Liver (tissue), 9 donors: ENCODE measurements around the gene ARSJ. TPM values are rescaled to one million over a fixed set of nuclear protein-coding genes. Genes with fewer than 3 reads are reported as not detected.

Experiments used
- DNase-seq: peaks from one replicate; pipeline ENCODE4 v3.0.0-alpha.2; 2017; ENCODE audit warnings: low spot score
- H3K27ac ChIP-seq, 2 donors: one replicate each; pipeline ENCODE4 v1.7.0; 2013; ENCODE audit warnings: inconsistent platforms in 2 of 2, low read length in 2 of 2, control low read depth in 1 of 2, low read depth in 1 of 2, mild to moderate bottlenecking in 1 of 2
- H3K27me3 ChIP-seq, 4 donors: one replicate each; pipeline versions ENCODE4 v1.6.1 to v1.7.0; 2013; ENCODE audit warnings: low read length in 3 of 4, inconsistent platforms in 1 of 4, mild to moderate bottlenecking in 1 of 4, moderate library complexity in 1 of 4; ENCODE audit not compliant: control insufficient read depth in 4 of 4, insufficient read depth in 4 of 4
- H3K36me3 ChIP-seq, 4 donors: one replicate each; pipeline versions ENCODE4 v1.6.1 to v1.7.0; 2013; ENCODE audit warnings: low read length in 3 of 4, mild to moderate bottlenecking in 3 of 4, low read depth in 1 of 4, moderate library complexity in 1 of 4; ENCODE audit not compliant: control insufficient read depth in 4 of 4, insufficient read depth in 3 of 4
- H3K4me1 ChIP-seq, 4 donors: one replicate each; pipeline versions ENCODE4 v1.6.1 to v1.7.0; 2013; ENCODE audit warnings: low read length in 3 of 4, mild to moderate bottlenecking in 3 of 4, moderate library complexity in 1 of 4; ENCODE audit not compliant: control insufficient read depth in 4 of 4, insufficient read depth in 4 of 4
- H3K4me3 ChIP-seq, 3 donors: one replicate each; pipeline versions ENCODE4 v1.6.1 to v1.7.0; 2013; ENCODE audit warnings: low read length in 3 of 3, control low read depth in 1 of 3, low read depth in 1 of 3, mild to moderate bottlenecking in 1 of 3
- H3K9ac ChIP-seq, 2 donors: one replicate each; pipeline ENCODE4 v1.7.0; 2013; ENCODE audit warnings: low read length in 2 of 2, mild to moderate bottlenecking in 2 of 2, moderate library complexity in 2 of 2, control low read depth in 1 of 2, low read depth in 1 of 2
- H3K9me3 ChIP-seq, 4 donors: one replicate each; pipeline versions ENCODE4 v1.6.1 to v1.7.0; 2013; ENCODE audit warnings: low read length in 3 of 4; ENCODE audit not compliant: control insufficient read depth in 4 of 4
- FOXA1 ChIP-seq: IDR thresholded peaks from 2 replicates; pipeline ENCODE4 v1.6.1; 2016; ENCODE audit warnings: antibody characterized with exemption
- FOXA2 ChIP-seq: IDR thresholded peaks from 2 replicates; pipeline ENCODE4 v1.6.1; 2016; ENCODE audit warnings: antibody characterized with exemption
- HNF4A ChIP-seq, 2 donors: conservative IDR thresholded peaks; 2 replicates each; pipeline ENCODE4 v1.6.1; 2016; ENCODE audit warnings: antibody characterized with exemption in 2 of 2, mild to moderate bottlenecking in 2 of 2
- JUND ChIP-seq, 2 donors: IDR thresholded peaks; 2 replicates each; pipeline ENCODE4 v1.6.1; 2016; ENCODE audit warnings: antibody characterized with exemption in 2 of 2
- SP1 ChIP-seq: IDR thresholded peaks from 2 replicates; pipeline ENCODE4 v1.6.1; 2018; ENCODE audit warnings: antibody characterized with exemption, mild to moderate bottlenecking
- YY1 ChIP-seq: IDR thresholded peaks from 2 replicates; pipeline ENCODE4 v1.6.1; 2016; ENCODE audit warnings: antibody characterized with exemption, mild to moderate bottlenecking
- whole genome bisulfite sequencing: extraction: QIAGEN DNeasy Blood & Tissue Kit; methylation state at CpG from one replicate; pipeline ENCODE4 v1.1.7; 2013; 5-methylcytosine and 5-hydroxymethylcytosine counted together
- polyA plus RNA-seq, 2 donors: library from polyadenylated mRNA; stranded (reverse) in 1 of 2; unstranded in 1 of 2; fragments of 200-250 nt in 1 of 2; fragments of >200 nt in 1 of 2; fragmentation: Nextera tagmentation in 1 of 2; extraction: Ambion mirVana in 1 of 2; gene quantifications; one replicate each; pipeline versions ENCODE4 v1.2.1 to v1.2.3, GENCODE V29; 2013 to 2015
- total RNA-seq, 2 donors: library from RNA; depleted of rRNA; stranded (reverse); fragments of >200 nt; gene quantifications; one replicate each; pipeline ENCODE4 v1.2.3, GENCODE V29; 2014
- TF ChIP-seq, protein P1 (sequence below): IDR thresholded peaks from 2 replicates; pipeline ENCODE4 v1.6.1; 2016; ENCODE audit warnings: antibody characterized with exemption
- TF ChIP-seq, protein P2 (sequence below): fragments of 150-350 bp; IDR thresholded peaks from 2 replicates; pipeline ENCODE4 v1.5.1; 2017; ENCODE audit warnings: improper control_type of control experiment, low read depth, low read length; ENCODE audit not compliant: missing input control
- TF ChIP-seq, protein P3 (sequence below): IDR thresholded peaks from 2 replicates; pipeline ENCODE4 v1.6.1; 2016; ENCODE audit warnings: antibody characterized with exemption, mild to moderate bottlenecking
- TF ChIP-seq, protein P4 (sequence below): IDR thresholded peaks from 2 replicates; pipeline ENCODE4 v1.6.1; 2016; ENCODE audit warnings: antibody characterized with exemption
- donor health status: healthy.
- donor health status: healthy.
- donor health status: healthy.
- donor health status: healthy.
- donor health status: healthy.

Gene ARSJ
- total and polyA plus RNA-seq, 4 donors: 0.56 to 1.8 (median 0.95) TPM

DNA sequence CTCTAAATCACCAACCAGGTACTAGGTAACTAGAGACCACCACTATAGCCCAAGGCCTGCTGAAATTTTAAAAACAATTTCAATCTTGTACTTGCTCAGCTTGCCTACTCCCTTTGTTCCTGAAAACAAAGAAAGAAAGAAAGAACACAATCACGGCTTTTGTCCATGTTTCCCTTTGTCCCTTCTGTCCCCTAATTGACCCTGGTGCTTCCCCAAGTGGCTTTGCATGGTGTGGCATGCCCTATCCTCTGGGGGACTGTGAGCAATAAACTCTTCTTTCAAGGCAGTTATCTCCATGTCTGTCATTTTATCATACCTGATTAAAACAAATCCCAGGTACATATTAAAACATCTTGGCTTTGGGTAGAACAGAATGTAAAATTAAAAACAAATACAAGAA is 94.8 kb downstream of the ARSJ start:
- Histone ChIP-seq H3K4me3 (no peak overlapping the region), H3K4me1 (no peaks in the 10 kb centered on the region), H3K27ac (no peak overlapping the region), H3K27me3 (no peaks in the 10 kb centered on the region), H3K36me3 (no peaks in the 10 kb centered on the region), H3K9ac (no peak overlapping the region), H3K9me3 (no peaks in the 10 kb centered on the region)
- no peak for DNase-seq
- TF ChIP-seq JUND (IDR thresholded peaks at IDR 0.05): no peak
- TF ChIP-seq YY1: no peak
- no peak for TF ChIP-seq FOXA2
- TF ChIP-seq, protein P1, sequence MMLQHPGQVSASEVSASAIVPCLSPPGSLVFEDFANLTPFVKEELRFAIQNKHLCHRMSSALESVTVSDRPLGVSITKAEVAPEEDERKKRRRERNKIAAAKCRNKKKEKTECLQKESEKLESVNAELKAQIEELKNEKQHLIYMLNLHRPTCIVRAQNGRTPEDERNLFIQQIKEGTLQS: no peak
- no peak for TF ChIP-seq HNF4A (conservative IDR thresholded peaks at IDR 0.05)
- no peak for TF ChIP-seq FOXA1
- TF ChIP-seq, protein P2, sequence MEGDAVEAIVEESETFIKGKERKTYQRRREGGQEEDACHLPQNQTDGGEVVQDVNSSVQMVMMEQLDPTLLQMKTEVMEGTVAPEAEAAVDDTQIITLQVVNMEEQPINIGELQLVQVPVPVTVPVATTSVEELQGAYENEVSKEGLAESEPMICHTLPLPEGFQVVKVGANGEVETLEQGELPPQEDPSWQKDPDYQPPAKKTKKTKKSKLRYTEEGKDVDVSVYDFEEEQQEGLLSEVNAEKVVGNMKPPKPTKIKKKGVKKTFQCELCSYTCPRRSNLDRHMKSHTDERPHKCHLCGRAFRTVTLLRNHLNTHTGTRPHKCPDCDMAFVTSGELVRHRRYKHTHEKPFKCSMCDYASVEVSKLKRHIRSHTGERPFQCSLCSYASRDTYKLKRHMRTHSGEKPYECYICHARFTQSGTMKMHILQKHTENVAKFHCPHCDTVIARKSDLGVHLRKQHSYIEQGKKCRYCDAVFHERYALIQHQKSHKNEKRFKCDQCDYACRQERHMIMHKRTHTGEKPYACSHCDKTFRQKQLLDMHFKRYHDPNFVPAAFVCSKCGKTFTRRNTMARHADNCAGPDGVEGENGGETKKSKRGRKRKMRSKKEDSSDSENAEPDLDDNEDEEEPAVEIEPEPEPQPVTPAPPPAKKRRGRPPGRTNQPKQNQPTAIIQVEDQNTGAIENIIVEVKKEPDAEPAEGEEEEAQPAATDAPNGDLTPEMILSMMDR: no peak
- WGBS: 88% methylated on average over 1 of the region's 1 CpG

DNA sequence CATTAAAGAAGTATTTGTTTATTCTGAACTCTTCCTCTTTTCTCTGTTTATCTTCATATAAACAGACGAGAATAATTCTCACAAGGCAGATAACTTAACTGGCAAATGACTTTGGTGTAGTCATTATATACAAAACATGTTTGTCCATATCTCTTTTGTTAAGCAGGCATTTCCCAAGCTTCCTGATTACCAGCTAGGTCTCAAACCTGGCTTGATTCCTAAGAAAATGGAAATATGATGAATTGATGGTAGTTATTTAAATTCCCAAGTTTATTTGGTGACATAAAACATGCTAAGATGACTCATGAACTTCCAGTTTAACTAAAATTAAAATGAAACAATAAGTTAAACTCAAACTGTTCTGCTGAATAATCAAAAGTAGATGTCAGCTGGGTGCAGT is 96.8 kb downstream of the ARSJ start:
- no peaks in the 10 kb centered on the region for H3K36me3 ChIP-seq
- H3K4me1 ChIP-seq: no peaks in the 10 kb centered on the region
- no peaks in the 10 kb centered on the region for H3K9me3 ChIP-seq
- no peak overlapping the region for H3K9ac ChIP-seq
- H3K4me3 ChIP-seq: no peak overlapping the region
- H3K27me3 ChIP-seq: no peaks in the 10 kb centered on the region
- TF ChIP-seq, protein P3, sequence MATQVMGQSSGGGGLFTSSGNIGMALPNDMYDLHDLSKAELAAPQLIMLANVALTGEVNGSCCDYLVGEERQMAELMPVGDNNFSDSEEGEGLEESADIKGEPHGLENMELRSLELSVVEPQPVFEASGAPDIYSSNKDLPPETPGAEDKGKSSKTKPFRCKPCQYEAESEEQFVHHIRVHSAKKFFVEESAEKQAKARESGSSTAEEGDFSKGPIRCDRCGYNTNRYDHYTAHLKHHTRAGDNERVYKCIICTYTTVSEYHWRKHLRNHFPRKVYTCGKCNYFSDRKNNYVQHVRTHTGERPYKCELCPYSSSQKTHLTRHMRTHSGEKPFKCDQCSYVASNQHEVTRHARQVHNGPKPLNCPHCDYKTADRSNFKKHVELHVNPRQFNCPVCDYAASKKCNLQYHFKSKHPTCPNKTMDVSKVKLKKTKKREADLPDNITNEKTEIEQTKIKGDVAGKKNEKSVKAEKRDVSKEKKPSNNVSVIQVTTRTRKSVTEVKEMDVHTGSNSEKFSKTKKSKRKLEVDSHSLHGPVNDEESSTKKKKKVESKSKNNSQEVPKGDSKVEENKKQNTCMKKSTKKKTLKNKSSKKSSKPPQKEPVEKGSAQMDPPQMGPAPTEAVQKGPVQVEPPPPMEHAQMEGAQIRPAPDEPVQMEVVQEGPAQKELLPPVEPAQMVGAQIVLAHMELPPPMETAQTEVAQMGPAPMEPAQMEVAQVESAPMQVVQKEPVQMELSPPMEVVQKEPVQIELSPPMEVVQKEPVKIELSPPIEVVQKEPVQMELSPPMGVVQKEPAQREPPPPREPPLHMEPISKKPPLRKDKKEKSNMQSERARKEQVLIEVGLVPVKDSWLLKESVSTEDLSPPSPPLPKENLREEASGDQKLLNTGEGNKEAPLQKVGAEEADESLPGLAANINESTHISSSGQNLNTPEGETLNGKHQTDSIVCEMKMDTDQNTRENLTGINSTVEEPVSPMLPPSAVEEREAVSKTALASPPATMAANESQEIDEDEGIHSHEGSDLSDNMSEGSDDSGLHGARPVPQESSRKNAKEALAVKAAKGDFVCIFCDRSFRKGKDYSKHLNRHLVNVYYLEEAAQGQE: no peak
- TF ChIP-seq, protein P4, sequence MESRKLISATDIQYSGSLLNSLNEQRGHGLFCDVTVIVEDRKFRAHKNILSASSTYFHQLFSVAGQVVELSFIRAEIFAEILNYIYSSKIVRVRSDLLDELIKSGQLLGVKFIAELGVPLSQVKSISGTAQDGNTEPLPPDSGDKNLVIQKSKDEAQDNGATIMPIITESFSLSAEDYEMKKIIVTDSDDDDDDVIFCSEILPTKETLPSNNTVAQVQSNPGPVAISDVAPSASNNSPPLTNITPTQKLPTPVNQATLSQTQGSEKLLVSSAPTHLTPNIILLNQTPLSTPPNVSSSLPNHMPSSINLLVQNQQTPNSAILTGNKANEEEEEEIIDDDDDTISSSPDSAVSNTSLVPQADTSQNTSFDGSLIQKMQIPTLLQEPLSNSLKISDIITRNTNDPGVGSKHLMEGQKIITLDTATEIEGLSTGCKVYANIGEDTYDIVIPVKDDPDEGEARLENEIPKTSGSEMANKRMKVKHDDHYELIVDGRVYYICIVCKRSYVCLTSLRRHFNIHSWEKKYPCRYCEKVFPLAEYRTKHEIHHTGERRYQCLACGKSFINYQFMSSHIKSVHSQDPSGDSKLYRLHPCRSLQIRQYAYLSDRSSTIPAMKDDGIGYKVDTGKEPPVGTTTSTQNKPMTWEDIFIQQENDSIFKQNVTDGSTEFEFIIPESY: no peak
- TF ChIP-seq SP1: no peak
- no peak for DNase-seq
- H3K27ac ChIP-seq: no peak overlapping the region
- 62% methylated on average over 1 of the region's 1 CpG for WGBS

DNA sequence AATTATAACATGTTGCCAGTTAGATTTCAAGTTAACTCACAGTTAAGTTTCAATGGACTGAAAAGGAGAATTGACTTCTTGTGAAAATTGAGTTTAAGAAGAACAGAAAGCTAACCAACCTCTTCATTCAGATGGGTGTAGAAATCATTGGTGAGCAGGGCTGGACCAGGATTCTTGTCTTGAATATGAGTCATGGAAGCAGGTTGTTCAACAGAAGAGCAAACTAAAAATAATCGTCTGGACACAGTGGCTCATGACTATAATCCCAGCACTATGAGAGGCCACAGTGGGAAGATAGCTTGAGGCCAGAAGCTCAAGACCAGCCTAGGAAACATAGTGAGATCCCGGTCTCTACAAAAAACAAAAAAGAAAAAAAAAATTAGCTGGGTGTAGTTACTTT is 98.2 kb downstream of the ARSJ start:
- 69% methylated on average over 2 of the region's 2 CpGs for WGBS

More for the DNA sequence above, 98.2 kb downstream of the ARSJ start:
- TF ChIP-seq FOXA1 (no peak), FOXA2 (no peak)
- TF ChIP-seq, protein P1: no peak
- no peaks in the 10 kb centered on the region for H3K27me3 ChIP-seq
- H3K27ac ChIP-seq: no peak overlapping the region
- no peaks in the 10 kb centered on the region for H3K9me3 ChIP-seq
- DNase-seq: no peak
- no peaks in the 10 kb centered on the region for H3K36me3 ChIP-seq
- no peak overlapping the region for H3K9ac ChIP-seq
- no peak overlapping the region for H3K4me3 ChIP-seq
- no peaks in the 10 kb centered on the region for H3K4me1 ChIP-seq
